NCI-H1930 (cell line): ENCODE data around the gene PHLDB1.

Experiments used
- DNase-seq, 2 experiments: peaks; one replicate each; lab custom pipeline; 2025; lab: John Stamatoyannopoulos, UW

Gene PHLDB1

GRCh38 chr11:118640332-118641154 is 33.1 kb downstream of the PHLDB1 start:
- no peak for DNase-seq

- DNase-seq, result no peak
Observed at GRCh38 chr11:118641397-118642019, 34.1 kb downstream of the PHLDB1 start.

GRCh38 chr11:118643142-118643994 is 36.0 kb downstream of the PHLDB1 start:
- DNase-seq, result no peak

- no peak for DNase-seq
Observed at GRCh38 chr11:118643995-118644345, 36.6 kb downstream of the PHLDB1 start.

- DNase-seq, result no peak
Observed at GRCh38 chr11:118644496-118644895, 37.1 kb downstream of the PHLDB1 start.

GRCh38 chr11:118645066-118645715 is 37.8 kb downstream of the PHLDB1 start:
- no peak for DNase-seq

GRCh38 chr11:118646393-118646792 is 39.0 kb downstream of the PHLDB1 start:
- DNase-seq, result no peak

GRCh38 chr11:118648291-118648690 is 40.9 kb downstream of the PHLDB1 start:
- no peak for DNase-seq

- DNase-seq, result no peak
Observed at GRCh38 chr11:118649941-118650340, 42.5 kb downstream of the PHLDB1 start.

- no peak for DNase-seq
Observed at GRCh38 chr11:118650366-118650765, 43.0 kb downstream of the PHLDB1 start.

GRCh38 chr11:118651820-118652219 is 44.4 kb downstream of the PHLDB1 start:
- no peak for DNase-seq

GRCh38 chr11:118652681-118653181 is 45.3 kb downstream of the PHLDB1 start:
- no peak for DNase-seq

- DNase-seq, result no peak
Observed at GRCh38 chr11:118653684-118654390, 46.4 kb downstream of the PHLDB1 start.

- no peak for DNase-seq
Observed at GRCh38 chr11:118655486-118656190, 48.2 kb downstream of the PHLDB1 start.

- no peak for DNase-seq
Observed at GRCh38 chr11:118656563-118657165, 49.2 kb downstream of the PHLDB1 start.

GRCh38 chr11:118657238-118657637 is 49.8 kb downstream of the PHLDB1 start:
- DNase-seq, result no peak

- no peak for DNase-seq
Observed at GRCh38 chr11:118657709-118658428, 50.5 kb downstream of the PHLDB1 start.

GRCh38 chr11:118658429-118659313 is 51.3 kb downstream of the PHLDB1 start:
- no peak for DNase-seq
